Ascending aorta (tissue), 2 donors: ENCODE results near the gene EPB41L4A. TPM values are rescaled to one million over a fixed set of nuclear protein-coding genes. Genes with fewer than 3 reads are reported as not detected.

Experiments
- DNase-seq, 2 donors: peaks; one replicate each; pipeline ENCODE4 v3.0.0-alpha.2; 2019; ENCODE audit warnings: low spot score in 2 of 2
- H3K27ac ChIP-seq, 2 donors: fragments of 200-600 bp; sonication (generic); one replicate each; pipeline ENCODE4 v1.5.1; 2016 to 2017; ENCODE audit warnings: mild to moderate bottlenecking in 1 of 2
- H3K27me3 ChIP-seq: fragments of 200-600 bp; sonication (generic); one replicate; pipeline ENCODE4 v1.5.1; 2017
- H3K36me3 ChIP-seq, 2 donors: fragments of 200-600 bp; sonication (generic); one replicate each; pipeline ENCODE4 v1.5.1; 2016
- H3K4me1 ChIP-seq, 2 donors: fragments of 200-600 bp; sonication (generic); one replicate each; pipeline ENCODE4 v1.5.1; 2016 to 2017; ENCODE audit warnings: mild to moderate bottlenecking in 1 of 2
- H3K4me3 ChIP-seq, 2 donors: fragments of 200-600 bp; sonication (generic); one replicate each; pipeline ENCODE4 v1.5.1; 2016 to 2017; ENCODE audit warnings: mild to moderate bottlenecking in 1 of 2
- H3K9me3 ChIP-seq, 2 donors: fragments of 200-600 bp; sonication (generic); one replicate each; pipeline ENCODE4 v1.5.1; 2016
- CTCF ChIP-seq, 3 experiments: fragments of 200-600 bp in 2 of 3; fragments of 450-650 bp in 1 of 3; sonication (generic) in 2 of 3; IDR thresholded peaks; one replicate each; pipeline ENCODE4 v1.5.1; 2016 to 2019; ENCODE audit warnings: antibody characterized with exemption in 3 of 3, mild to moderate bottlenecking in 1 of 3, moderate library complexity in 1 of 3
- intact Hi-C: fragments of 100-400 bp; cut with DNase I; formaldehyde crosslinking; loops from one replicate; pipeline ENCODE4 v1.15.1; 2023
- total RNA-seq: library from RNA; depleted of rRNA; stranded (reverse); fragments of >200 nt; gene quantifications from one replicate; pipeline ENCODE4 v1.1.0, GENCODE V29; 2016

Gene EPB41L4A
- total RNA-seq, 1 donor from 2014 or later, result 9.4 TPM

DNA sequence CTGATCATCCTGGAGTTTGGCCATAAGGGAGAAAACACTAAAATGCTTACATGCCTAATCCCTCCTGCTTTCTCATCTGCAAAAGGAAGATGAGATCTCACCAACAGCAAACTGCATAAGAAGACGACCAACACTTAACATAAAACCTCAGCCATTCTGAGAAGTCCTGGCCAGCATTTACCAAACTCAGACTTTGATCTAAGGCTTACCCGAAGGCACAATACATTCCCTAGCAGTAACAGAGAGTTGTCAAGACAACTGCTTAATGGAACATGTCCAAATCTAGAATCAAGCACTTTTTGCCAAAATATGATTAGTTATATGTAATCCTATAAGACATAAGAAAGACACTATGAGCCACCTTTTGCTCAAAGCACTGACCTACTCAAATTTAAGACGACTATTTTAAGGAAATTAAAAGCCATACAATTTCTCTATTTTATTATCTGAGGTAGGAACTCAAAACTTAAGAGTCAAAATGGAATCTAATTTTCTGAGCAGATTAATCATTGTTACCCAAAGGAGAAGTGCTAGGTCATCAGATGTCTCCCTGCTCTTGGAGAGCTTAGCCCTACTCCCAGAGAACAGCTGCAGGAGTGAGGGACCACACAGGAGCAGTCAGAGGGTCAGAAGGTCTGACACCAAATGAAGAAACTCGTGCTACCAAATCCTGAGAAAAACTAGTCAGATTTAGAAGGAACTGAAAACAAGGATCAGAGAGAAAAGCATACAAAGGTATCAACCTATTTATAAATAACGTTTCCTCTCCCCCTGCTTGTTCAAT, 39.3 kb downstream of the EPB41L4A start:
- Histone ChIP-seq H3K4me3 (no peak overlapping the region), H3K4me1 (no peaks in the 10 kb centered on the region), H3K27ac (no peak overlapping the region), H3K36me3 (no peaks in the 10 kb centered on the region), H3K9me3 (no peaks in the 10 kb centered on the region), H3K27me3 (no peaks in the 10 kb centered on the region)
- no peak for TF ChIP-seq CTCF (IDR thresholded peaks at IDR 0.05)
- DNase-seq, result no peak
- intact Hi-C loops, result no loop called here

DNA sequence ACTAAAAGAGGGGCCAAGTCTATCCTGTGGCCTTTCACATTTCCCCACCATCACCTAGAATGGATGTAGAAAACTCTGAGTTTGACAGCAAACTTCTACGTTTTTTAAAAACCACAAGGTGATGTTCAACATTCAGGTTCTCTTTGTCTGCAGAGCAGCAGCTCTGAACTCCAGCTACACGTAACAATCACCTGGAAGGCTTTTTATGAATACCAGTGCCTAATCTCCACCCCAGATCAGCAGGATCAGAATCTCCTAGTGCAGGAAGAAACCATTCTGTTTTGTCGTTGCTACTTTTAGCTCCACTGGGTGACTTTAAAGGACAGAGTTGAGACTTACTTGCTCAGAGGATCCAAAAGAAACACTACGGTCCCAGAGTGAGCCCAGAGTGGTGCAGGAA, 44.3 kb downstream of the EPB41L4A start:
- intact Hi-C loops, result no loop called here
- TF ChIP-seq CTCF (IDR thresholded peaks at IDR 0.05), result no peak
- Histone ChIP-seq H3K27me3 (no peaks in the 10 kb centered on the region), H3K4me3 (no peak overlapping the region), H3K36me3 (no peaks in the 10 kb centered on the region), H3K4me1 (no peaks in the 10 kb centered on the region), H3K9me3 (no peaks in the 10 kb centered on the region), H3K27ac (no peak overlapping the region)
- no peak for DNase-seq

GRCh38 chr5:112374356-112374755, 44.7 kb downstream of the EPB41L4A start:
- H3K4me3 ChIP-seq, result no peak overlapping the region
- H3K9me3 ChIP-seq, result no peaks in the 10 kb centered on the region
- DNase-seq, result no peak
- intact Hi-C loops, result no loop called here
- no peaks in the 10 kb centered on the region for H3K36me3 ChIP-seq
- no peaks in the 10 kb centered on the region for H3K4me1 ChIP-seq
- no peak overlapping the region for H3K27ac ChIP-seq
- H3K27me3 ChIP-seq, result no peaks in the 10 kb centered on the region
- no peak for TF ChIP-seq CTCF (IDR thresholded peaks at IDR 0.05)

DNA sequence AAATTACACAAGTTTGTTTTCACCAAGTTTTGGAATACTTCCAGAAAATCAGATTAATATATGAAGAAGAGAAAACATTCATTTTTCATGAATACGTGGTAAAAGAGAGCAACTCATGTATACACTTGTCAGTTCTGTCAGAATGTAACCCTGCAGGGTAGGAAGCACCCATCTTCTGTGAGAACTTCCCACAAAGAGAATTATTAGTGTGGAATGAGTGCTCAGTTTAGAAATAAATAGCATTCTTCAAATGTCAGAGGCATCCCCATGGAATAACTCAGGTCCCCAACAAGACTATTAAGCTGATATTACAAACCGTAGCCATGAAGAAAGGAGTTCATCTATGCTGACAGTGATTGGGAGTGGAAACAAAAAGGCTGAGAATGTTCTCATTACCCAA, 45.2 kb downstream of the EPB41L4A start:
- no peak for DNase-seq
- H3K27me3 ChIP-seq, result no peaks in the 10 kb centered on the region
- H3K9me3 ChIP-seq, result no peaks in the 10 kb centered on the region
- H3K36me3 ChIP-seq, result no peaks in the 10 kb centered on the region
- no peak for TF ChIP-seq CTCF (IDR thresholded peaks at IDR 0.05)
- intact Hi-C loops, result no loop called here
- H3K27ac ChIP-seq, result no peak overlapping the region
- H3K4me3 ChIP-seq, result no peak overlapping the region
- no peaks in the 10 kb centered on the region for H3K4me1 ChIP-seq

GRCh38 chr5:112372543-112372942, 46.5 kb downstream of the EPB41L4A start:
- H3K36me3 ChIP-seq, result no peaks in the 10 kb centered on the region
- no peaks in the 10 kb centered on the region for H3K9me3 ChIP-seq
- intact Hi-C loops, result no loop called here
- TF ChIP-seq CTCF (IDR thresholded peaks at IDR 0.05), result no peak
- no peak overlapping the region for H3K4me3 ChIP-seq
- no peaks in the 10 kb centered on the region for H3K4me1 ChIP-seq
- H3K27me3 ChIP-seq, result no peaks in the 10 kb centered on the region
- no peak for DNase-seq
- H3K27ac ChIP-seq, result no peak overlapping the region
